SKM-1 treated with dmso at 0.1 percent for 144 hours (cell line): Measurements from ENCODE around the gene CXXC5.
"Not testable (repeated sequence)": the region's sequence is repeated elsewhere in the genome, so short reads cannot be mapped to it uniquely, and the experiment has no call there.

Experiments used
- DNase-seq: peaks from one replicate; lab custom pipeline; 2025; ENCODE audit not compliant: unreplicated experiment; lab: John Stamatoyannopoulos, UW

Gene CXXC5

GRCh38 chr5:139648205-139649081, at the start of gene CXXC5:
Gene CXXC5 (plus strand): TSS chr5:139648349. CDS start chr5:139680524, 32,175 bp downstream.
- peak; percentile 83 for DNase-seq

- DNase-seq: not testable (repeated sequence)
Observed at GRCh38 chr5:139598601-139598965, 49.6 kb upstream of the CXXC5 start.

GRCh38 chr5:139600336-139600949, 47.7 kb upstream of the CXXC5 start:
- DNase-seq: no peak

GRCh38 chr5:139601429-139601828, 46.7 kb upstream of the CXXC5 start:
- DNase-seq: no peak

- DNase-seq: not testable (repeated sequence)
Observed at GRCh38 chr5:139601948-139602347, 46.2 kb upstream of the CXXC5 start.

- DNase-seq: no peak
Observed at GRCh38 chr5:139605887-139606286, 42.3 kb upstream of the CXXC5 start.

GRCh38 chr5:139611703-139612584, 36.2 kb upstream of the CXXC5 start:
- DNase-seq: no peak

- no peak for DNase-seq
Observed at GRCh38 chr5:139619861-139620260, 28.3 kb upstream of the CXXC5 start.

GRCh38 chr5:139625398-139625797, 22.8 kb upstream of the CXXC5 start:
- not testable (repeated sequence) for DNase-seq

GRCh38 chr5:139630855-139631254, 17.3 kb upstream of the CXXC5 start:
- DNase-seq: no peak

- no peak for DNase-seq
Observed at GRCh38 chr5:139631520-139632165, 16.5 kb upstream of the CXXC5 start.

- DNase-seq: peak; percentile 64
Observed at GRCh38 chr5:139633295-139634027, 14.7 kb upstream of the CXXC5 start.

GRCh38 chr5:139634028-139634325, 14.2 kb upstream of the CXXC5 start:
- DNase-seq: no peak

- no peak for DNase-seq
Observed at GRCh38 chr5:139634541-139634940, 13.6 kb upstream of the CXXC5 start.

- DNase-seq: no peak
Observed at GRCh38 chr5:139635191-139635590, 13.0 kb upstream of the CXXC5 start.

GRCh38 chr5:139635606-139636206, 12.4 kb upstream of the CXXC5 start:
- peak; percentile 59 for DNase-seq

GRCh38 chr5:139636207-139636792, 11.8 kb upstream of the CXXC5 start:
- no peak for DNase-seq

- no peak for DNase-seq
Observed at GRCh38 chr5:139636975-139637408, 11.2 kb upstream of the CXXC5 start.

- DNase-seq: peak; percentile 65
Observed at GRCh38 chr5:139637438-139638089, 10.6 kb upstream of the CXXC5 start.
